ENCODE measurements around the gene CRABP2.

CRABP2 gene

GRCh38 chr1:156740741-156741480, 35.5 kb upstream of the CRABP2 start, which contains the start of gene MRPL24:
MRPL24 (minus strand) TSS chr1:156741088; CDS start chr1:156738704, 2,384 bp downstream.
- Histone ChIP-seq H3K27ac (ENCODE audit: low read depth, low read length) (peak within 1 kb of the TSS; percentile 86), H3K27me3 (ENCODE audit: control insufficient read depth in 1 of 2, insufficient read depth in 2 of 2, low read length in 2 of 2) (no peaks in the 10 kb centered on the region), H3K4me1 (ENCODE audit: insufficient read depth, low read length) (peaks cover 26% of the 10 kb centered on the region), H3K4me3 (ENCODE audit: low read depth in 1 of 2, low read length in 2 of 2) (peak within 1 kb of the TSS; percentile 96 to 97), H3K36me3 (ENCODE audit: insufficient read depth, low read length) (peaks cover 60% of the 10 kb centered on the region), H3K9me3 (ENCODE audit: low read length) (no peaks in the 10 kb centered on the region), H3K9ac (ENCODE audit: low read length) (peak within 1 kb of the TSS; percentile 75)

GRCh38 chr1:156740237-156740740, 34.9 kb upstream of the CRABP2 start:
- H3K4me1 ChIP-seq (ENCODE audit: insufficient read depth, low read length): peaks cover 19% of the 10 kb centered on the region
- no peaks in the 10 kb centered on the region for H3K27me3 ChIP-seq (ENCODE audit: control insufficient read depth in 1 of 2, insufficient read depth in 2 of 2, low read length in 2 of 2)
- no peaks in the 10 kb centered on the region for H3K9me3 ChIP-seq (ENCODE audit: low read length)
- H3K9ac ChIP-seq (ENCODE audit: low read length): peak overlapping the region; percentile 75
- peak overlapping the region; percentile 96 to 97 for H3K4me3 ChIP-seq (ENCODE audit: low read depth in 1 of 2, low read length in 2 of 2)
- peaks cover 64% of the 10 kb centered on the region for H3K36me3 ChIP-seq (ENCODE audit: insufficient read depth, low read length)
- peak overlapping the region; percentile 86 for H3K27ac ChIP-seq (ENCODE audit: low read depth, low read length)

GRCh38 chr1:156738916-156739315, 33.5 kb upstream of the CRABP2 start:
- Histone ChIP-seq H3K4me1 (ENCODE audit: insufficient read depth, low read length) (peaks cover 18% of the 10 kb centered on the region), H3K36me3 (ENCODE audit: insufficient read depth, low read length) (peaks cover 55% of the 10 kb centered on the region), H3K9ac (ENCODE audit: low read length) (no peak overlapping the region), H3K9me3 (ENCODE audit: low read length) (no peaks in the 10 kb centered on the region), H3K27me3 (ENCODE audit: control insufficient read depth in 1 of 2, insufficient read depth in 2 of 2, low read length in 2 of 2) (no peaks in the 10 kb centered on the region), H3K27ac (ENCODE audit: low read depth, low read length) (no peak overlapping the region), H3K4me3 (ENCODE audit: low read depth in 1 of 2, low read length in 2 of 2) (no peak overlapping the region)

DNA sequence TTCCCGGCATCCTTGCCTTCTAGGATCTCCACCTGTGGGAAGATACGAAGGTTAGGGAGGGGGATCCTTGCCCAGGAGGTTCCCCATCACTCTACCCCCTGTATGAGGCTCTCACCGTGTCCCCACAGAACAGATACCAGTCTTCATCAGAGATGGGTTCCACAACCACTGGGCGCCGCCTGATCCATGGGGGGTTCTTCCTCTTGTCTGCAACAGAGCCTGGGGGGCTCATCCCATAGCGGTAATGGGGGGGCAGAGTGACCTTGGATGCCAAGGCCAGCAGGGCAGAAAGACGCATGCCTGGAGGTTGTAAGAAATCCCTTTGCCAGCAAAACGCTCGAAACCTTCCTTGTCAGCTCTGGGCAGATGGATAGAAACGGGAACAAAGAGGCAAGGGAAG, 33.0 kb upstream of the CRABP2 start:
- Histone ChIP-seq H3K9me3 (ENCODE audit: low read length) (no peaks in the 10 kb centered on the region), H3K4me3 (ENCODE audit: low read depth in 1 of 2, low read length in 2 of 2) (no peak overlapping the region), H3K27ac (ENCODE audit: low read depth, low read length) (no peak overlapping the region), H3K36me3 (ENCODE audit: insufficient read depth, low read length) (peaks cover 55% of the 10 kb centered on the region), H3K27me3 (ENCODE audit: control insufficient read depth in 1 of 2, insufficient read depth in 2 of 2, low read length in 2 of 2) (no peaks in the 10 kb centered on the region), H3K9ac (ENCODE audit: low read length) (no peak overlapping the region), H3K4me1 (ENCODE audit: insufficient read depth, low read length) (peaks cover 18% of the 10 kb centered on the region)

GRCh38 chr1:156733989-156734584, 28.7 kb upstream of the CRABP2 start:
- no peaks in the 10 kb centered on the region for H3K27me3 ChIP-seq (ENCODE audit: control insufficient read depth in 1 of 2, insufficient read depth in 2 of 2, low read length in 2 of 2)
- no peak overlapping the region for H3K4me3 ChIP-seq (ENCODE audit: low read depth in 1 of 2, low read length in 2 of 2)
- peaks cover 7% of the 10 kb centered on the region for H3K4me1 ChIP-seq (ENCODE audit: insufficient read depth, low read length)
- no peaks in the 10 kb centered on the region for H3K9me3 ChIP-seq (ENCODE audit: low read length)
- no peak overlapping the region for H3K27ac ChIP-seq (ENCODE audit: low read depth, low read length)
- H3K36me3 ChIP-seq (ENCODE audit: insufficient read depth, low read length): peaks cover 52% of the 10 kb centered on the region
- H3K9ac ChIP-seq (ENCODE audit: low read length): no peak overlapping the region

DNA sequence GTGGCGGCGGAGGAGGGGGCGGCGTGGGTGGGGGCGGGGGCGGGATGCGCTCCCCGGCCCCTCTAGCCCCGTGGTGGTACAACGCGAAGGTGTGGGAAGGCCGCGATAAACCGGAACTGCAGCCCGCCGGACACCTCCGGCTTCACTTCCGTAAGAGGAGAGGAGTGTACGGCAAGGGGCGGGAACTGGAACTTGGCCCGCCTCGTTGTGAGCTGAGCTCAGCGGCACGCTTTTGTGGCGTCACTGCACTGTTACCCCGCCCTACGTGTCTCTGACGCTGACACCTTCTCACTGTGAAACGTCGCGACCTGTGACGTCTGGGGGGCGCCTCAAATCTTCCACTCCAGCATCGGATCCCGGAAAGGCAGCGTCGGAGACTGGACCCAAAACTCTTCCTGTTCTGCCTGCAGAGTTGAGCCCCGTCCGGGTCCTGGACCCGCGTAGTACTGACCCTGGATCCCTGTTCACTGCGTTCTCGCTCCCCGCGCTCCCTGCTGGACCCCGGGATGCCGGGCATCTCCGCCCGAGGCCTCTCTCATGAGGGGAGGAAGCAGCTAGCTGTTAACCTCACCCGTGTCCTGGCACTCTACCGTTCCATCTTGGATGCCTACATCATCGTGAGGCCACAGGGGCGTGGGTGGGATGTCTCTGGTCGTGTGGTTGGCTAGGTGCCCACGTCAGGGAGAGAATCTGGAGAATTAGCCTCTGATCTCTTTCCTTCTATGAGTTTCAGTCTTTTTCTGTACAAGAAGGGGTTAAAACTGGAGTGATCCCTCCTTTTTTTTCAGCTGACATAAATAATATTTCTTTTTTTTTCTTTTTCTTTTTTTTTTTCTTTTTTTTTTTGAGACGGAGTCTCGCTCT, 23.4 kb upstream of the CRABP2 start, which contains the start of gene ISG20L2:
Gene ISG20L2 (minus strand): TSS at position 168 of the 864 bp plus-strand sequence. CDS start 1,114 bp downstream, outside the sequence.
- H3K27me3 ChIP-seq (ENCODE audit: control insufficient read depth in 1 of 2, insufficient read depth in 2 of 2, low read length in 2 of 2): no peaks in the 10 kb centered on the region
- H3K36me3 ChIP-seq (ENCODE audit: insufficient read depth, low read length): peaks cover 47% of the 10 kb centered on the region
- H3K9me3 ChIP-seq (ENCODE audit: low read length): no peaks in the 10 kb centered on the region
- H3K4me3 ChIP-seq (ENCODE audit: low read depth in 1 of 2, low read length in 2 of 2): peak within 1 kb of the TSS; percentile 93 to 99
- peak within 1 kb of the TSS; percentile 100 for H3K9ac ChIP-seq (ENCODE audit: low read length)
- H3K27ac ChIP-seq (ENCODE audit: low read depth, low read length): peak within 1 kb of the TSS; percentile 97
- H3K4me1 ChIP-seq (ENCODE audit: insufficient read depth, low read length): peaks cover 42% of the 10 kb centered on the region

GRCh38 chr1:156727926-156728598, 22.7 kb upstream of the CRABP2 start, which contains the start of gene METTL25B:
METTL25B (plus strand) TSS chr1:156728469; CDS start chr1:156729105, 636 bp downstream.
- Histone ChIP-seq H3K4me1 (ENCODE audit: insufficient read depth, low read length) (peaks cover 42% of the 10 kb centered on the region), H3K4me3 (ENCODE audit: low read depth in 1 of 2, low read length in 2 of 2) (peak within 1 kb of the TSS; percentile 93 to 99), H3K27ac (ENCODE audit: low read depth, low read length) (peak within 1 kb of the TSS; percentile 97), H3K9me3 (ENCODE audit: low read length) (no peaks in the 10 kb centered on the region), H3K9ac (ENCODE audit: low read length) (peak within 1 kb of the TSS; percentile 100), H3K36me3 (ENCODE audit: insufficient read depth, low read length) (peaks cover 47% of the 10 kb centered on the region), H3K27me3 (ENCODE audit: control insufficient read depth in 1 of 2, insufficient read depth in 2 of 2, low read length in 2 of 2) (no peaks in the 10 kb centered on the region)

DNA sequence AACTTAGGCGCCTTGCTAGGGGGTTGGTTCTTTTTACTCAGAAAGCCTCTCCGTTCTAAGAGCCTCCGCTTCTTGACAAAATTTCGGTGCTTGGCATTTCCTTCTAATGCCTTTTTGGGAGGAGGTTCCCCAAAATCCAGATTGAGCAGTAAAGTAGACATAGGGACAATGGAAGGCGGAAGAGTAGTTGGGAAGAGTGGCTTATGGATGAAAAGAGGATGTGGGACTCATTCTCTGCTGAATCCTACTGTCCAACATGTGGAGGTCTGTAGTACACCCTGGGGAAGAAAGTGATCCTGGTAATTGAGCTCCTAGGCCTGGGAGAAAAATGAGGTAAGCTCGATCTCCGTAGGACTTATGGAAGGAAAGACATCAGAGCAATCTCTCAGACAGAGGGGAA, 22.1 kb upstream of the CRABP2 start:
- H3K9me3 ChIP-seq (ENCODE audit: low read length): no peaks in the 10 kb centered on the region
- H3K4me1 ChIP-seq (ENCODE audit: insufficient read depth, low read length): peaks cover 42% of the 10 kb centered on the region
- no peaks in the 10 kb centered on the region for H3K27me3 ChIP-seq (ENCODE audit: control insufficient read depth in 1 of 2, insufficient read depth in 2 of 2, low read length in 2 of 2)
- H3K4me3 ChIP-seq (ENCODE audit: low read depth in 1 of 2, low read length in 2 of 2): peak overlapping the region; percentile 93 to 99
- H3K27ac ChIP-seq (ENCODE audit: low read depth, low read length): peak overlapping the region; percentile 97
- H3K9ac ChIP-seq (ENCODE audit: low read length): peak overlapping the region; percentile 95
- H3K36me3 ChIP-seq (ENCODE audit: insufficient read depth, low read length): peaks cover 46% of the 10 kb centered on the region

DNA sequence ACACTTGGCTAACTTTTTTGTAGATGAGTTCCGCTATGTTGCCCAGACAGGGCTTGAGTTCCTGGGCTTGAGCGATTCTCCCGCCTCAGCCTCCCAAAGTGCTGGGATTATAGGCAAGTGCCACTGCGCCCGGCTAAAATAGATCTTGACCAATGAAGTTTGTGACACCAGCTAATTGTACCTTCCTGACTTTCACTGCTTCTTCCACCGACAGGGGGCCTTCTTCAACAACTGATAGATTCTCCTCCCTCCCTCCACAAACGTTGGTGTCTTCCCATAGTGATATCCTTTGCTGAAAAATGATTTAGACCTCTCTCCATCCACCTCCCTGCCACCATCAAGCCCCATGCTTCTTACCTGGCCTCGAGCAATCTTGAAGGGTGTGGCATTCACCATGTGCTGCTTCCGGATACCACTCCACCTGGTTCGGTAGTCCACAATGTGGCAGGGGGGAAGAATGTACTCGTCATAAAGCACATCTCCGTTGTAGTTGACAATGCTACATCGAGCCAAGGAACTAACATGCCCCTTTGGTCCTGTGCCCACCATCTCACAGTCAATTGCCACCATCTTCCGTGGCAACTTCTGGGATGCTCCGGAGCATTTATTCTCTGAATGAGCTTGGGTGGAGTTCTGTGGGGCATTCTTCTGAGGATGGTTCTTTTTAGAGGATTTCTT, 21.3 kb upstream of the CRABP2 start:
- peaks cover 41% of the 10 kb centered on the region for H3K36me3 ChIP-seq (ENCODE audit: insufficient read depth, low read length)
- H3K9ac ChIP-seq (ENCODE audit: low read length): peak overlapping the region; percentile 95
- H3K4me3 ChIP-seq (ENCODE audit: low read depth in 1 of 2, low read length in 2 of 2): peak overlapping the region; percentile 27 to 99
- no peaks in the 10 kb centered on the region for H3K9me3 ChIP-seq (ENCODE audit: low read length)
- H3K4me1 ChIP-seq (ENCODE audit: insufficient read depth, low read length): peaks cover 42% of the 10 kb centered on the region
- no peak overlapping the region for H3K27ac ChIP-seq (ENCODE audit: low read depth, low read length)
- no peaks in the 10 kb centered on the region for H3K27me3 ChIP-seq (ENCODE audit: control insufficient read depth in 1 of 2, insufficient read depth in 2 of 2, low read length in 2 of 2)

DNA sequence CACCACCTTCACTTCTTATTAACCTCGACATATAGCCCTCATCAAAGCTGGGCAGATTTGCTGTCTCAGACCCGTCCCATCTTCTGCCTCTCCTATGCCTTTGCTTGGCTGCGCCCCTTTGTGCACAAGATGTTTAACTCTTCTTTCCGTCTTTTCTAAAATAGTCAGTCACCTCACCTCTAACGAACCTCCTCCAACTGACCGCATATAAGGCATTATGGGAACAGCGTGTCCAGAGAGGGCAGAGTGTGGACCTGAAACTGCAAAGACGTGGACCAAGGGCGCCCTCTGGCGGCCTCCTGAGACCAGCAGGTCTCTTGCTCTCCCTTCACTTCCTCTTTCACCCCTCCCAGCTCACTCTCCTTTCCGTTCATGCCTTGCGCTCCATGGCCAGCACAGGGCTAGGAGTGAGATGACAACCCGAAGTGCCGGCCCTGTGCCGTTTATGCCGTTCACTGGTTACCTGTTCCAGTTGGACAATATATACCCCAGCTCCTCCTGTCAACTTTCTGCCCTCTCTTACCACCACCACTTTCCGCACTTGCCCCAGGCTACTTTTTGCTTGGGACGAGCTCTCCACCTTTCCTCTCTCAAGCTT, 20.4 kb upstream of the CRABP2 start:
- Histone ChIP-seq H3K9ac (ENCODE audit: low read length) (peak overlapping the region; percentile 66), H3K27me3 (ENCODE audit: control insufficient read depth in 1 of 2, insufficient read depth in 2 of 2, low read length in 2 of 2) (no peaks in the 10 kb centered on the region), H3K27ac (ENCODE audit: low read depth, low read length) (peak overlapping the region; percentile 68), H3K9me3 (ENCODE audit: low read length) (no peaks in the 10 kb centered on the region), H3K4me1 (ENCODE audit: insufficient read depth, low read length) (peaks cover 42% of the 10 kb centered on the region), H3K36me3 (ENCODE audit: insufficient read depth, low read length) (peaks cover 50% of the 10 kb centered on the region), H3K4me3 (ENCODE audit: low read depth in 1 of 2, low read length in 2 of 2) (peak overlapping the region; percentile 32 to 99)

Data from muscle layer of colon (tissue), 2 donors.